HL-60 (cell line): Measurements from ENCODE around the gene LRP2.

Experiments
- DNase-seq, 2 experiments: peaks; one replicate each; pipeline ENCODE4 v3.0.0-alpha.2; 2010 to 2020; ENCODE audit warnings: low read depth in 1 of 2, low spot score in 1 of 2
- H3K27ac ChIP-seq: fragments of 250-450 bp; sonication (Bioruptor Pico); replicated peaks from 2 replicates; pipeline ENCODE4 v1.5.1; 2020; ENCODE audit warnings: mild to moderate bottlenecking, moderate library complexity
- H3K27me3 ChIP-seq: fragments of 250-450 bp; sonication (Bioruptor Pico); 2 replicates; pipeline ENCODE4 v1.5.1; 2021; ENCODE audit warnings: mild to moderate bottlenecking, moderate library complexity; ENCODE audit not compliant: insufficient read depth, poor library complexity, severe bottlenecking
- H3K4me3 ChIP-seq: replicated peaks from 2 replicates; pipeline ENCODE4 v1.5.1; 2011; ENCODE audit warnings: mild to moderate bottlenecking, control low read depth, low read length; ENCODE audit not compliant: insufficient read depth
- GABPA ChIP-seq: IDR thresholded peaks from 2 replicates; pipeline ENCODE4 v1.6.1; 2012; ENCODE audit warnings: low read depth
- POLR2AphosphoS5 ChIP-seq: IDR thresholded peaks from 2 replicates; pipeline ENCODE4 v1.6.1; 2012; ENCODE audit warnings: low read depth
- SPI1 ChIP-seq: IDR thresholded peaks from 2 replicates; pipeline ENCODE4 v1.6.1; 2012; ENCODE audit warnings: low read depth, mild to moderate bottlenecking, borderline replicate concordance
- TF ChIP-seq, protein P1 (sequence below): IDR thresholded peaks from 2 replicates; pipeline ENCODE4 v1.6.1; 2012; ENCODE audit warnings: low read depth; ENCODE audit not compliant: insufficient replicate concordance
- TF ChIP-seq, protein P2 (sequence below): IDR thresholded peaks from one replicate; pipeline ENCODE4 v1.5.1; 2011; ENCODE audit warnings: low read length, control low read depth, inconsistent platforms; ENCODE audit not compliant: insufficient read depth

The LRP2 gene

DNA sequence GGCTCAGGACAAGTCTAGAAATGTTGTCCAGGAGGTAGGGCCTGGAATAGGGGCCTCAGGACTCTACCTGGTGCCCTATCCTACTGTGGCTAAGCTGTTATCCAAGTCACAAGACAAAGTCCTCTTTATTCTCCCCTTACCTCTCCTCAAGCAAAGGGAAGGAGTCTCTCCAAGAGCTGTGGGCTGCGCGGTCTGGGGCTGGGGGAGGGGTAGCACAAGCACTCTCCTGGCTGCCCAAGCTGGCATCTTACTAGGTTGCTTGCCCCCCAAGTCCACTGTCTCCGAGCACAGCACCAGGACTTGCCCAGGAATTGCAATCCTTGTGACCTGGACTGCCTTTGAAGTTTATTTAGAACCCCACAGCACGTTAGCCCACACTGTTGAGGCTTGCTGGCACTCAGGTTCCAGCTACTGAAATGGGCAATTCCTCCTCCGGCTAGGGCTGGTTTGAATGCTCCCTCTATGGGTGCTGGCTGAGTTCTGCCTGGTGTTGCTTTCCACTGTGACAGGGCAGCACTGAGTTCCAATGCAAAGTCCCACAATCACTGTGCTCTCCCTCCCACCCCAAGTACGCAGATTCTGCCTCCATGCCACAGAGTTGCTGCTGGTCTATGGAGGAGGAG lies 274.5 kb downstream of the LRP2 start:
- TF ChIP-seq GABPA (no peak), SPI1 (no peak), POLR2AphosphoS5 (no peak)
- TF ChIP-seq, protein P1, sequence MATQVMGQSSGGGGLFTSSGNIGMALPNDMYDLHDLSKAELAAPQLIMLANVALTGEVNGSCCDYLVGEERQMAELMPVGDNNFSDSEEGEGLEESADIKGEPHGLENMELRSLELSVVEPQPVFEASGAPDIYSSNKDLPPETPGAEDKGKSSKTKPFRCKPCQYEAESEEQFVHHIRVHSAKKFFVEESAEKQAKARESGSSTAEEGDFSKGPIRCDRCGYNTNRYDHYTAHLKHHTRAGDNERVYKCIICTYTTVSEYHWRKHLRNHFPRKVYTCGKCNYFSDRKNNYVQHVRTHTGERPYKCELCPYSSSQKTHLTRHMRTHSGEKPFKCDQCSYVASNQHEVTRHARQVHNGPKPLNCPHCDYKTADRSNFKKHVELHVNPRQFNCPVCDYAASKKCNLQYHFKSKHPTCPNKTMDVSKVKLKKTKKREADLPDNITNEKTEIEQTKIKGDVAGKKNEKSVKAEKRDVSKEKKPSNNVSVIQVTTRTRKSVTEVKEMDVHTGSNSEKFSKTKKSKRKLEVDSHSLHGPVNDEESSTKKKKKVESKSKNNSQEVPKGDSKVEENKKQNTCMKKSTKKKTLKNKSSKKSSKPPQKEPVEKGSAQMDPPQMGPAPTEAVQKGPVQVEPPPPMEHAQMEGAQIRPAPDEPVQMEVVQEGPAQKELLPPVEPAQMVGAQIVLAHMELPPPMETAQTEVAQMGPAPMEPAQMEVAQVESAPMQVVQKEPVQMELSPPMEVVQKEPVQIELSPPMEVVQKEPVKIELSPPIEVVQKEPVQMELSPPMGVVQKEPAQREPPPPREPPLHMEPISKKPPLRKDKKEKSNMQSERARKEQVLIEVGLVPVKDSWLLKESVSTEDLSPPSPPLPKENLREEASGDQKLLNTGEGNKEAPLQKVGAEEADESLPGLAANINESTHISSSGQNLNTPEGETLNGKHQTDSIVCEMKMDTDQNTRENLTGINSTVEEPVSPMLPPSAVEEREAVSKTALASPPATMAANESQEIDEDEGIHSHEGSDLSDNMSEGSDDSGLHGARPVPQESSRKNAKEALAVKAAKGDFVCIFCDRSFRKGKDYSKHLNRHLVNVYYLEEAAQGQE = no peak
- TF ChIP-seq, protein P2, sequence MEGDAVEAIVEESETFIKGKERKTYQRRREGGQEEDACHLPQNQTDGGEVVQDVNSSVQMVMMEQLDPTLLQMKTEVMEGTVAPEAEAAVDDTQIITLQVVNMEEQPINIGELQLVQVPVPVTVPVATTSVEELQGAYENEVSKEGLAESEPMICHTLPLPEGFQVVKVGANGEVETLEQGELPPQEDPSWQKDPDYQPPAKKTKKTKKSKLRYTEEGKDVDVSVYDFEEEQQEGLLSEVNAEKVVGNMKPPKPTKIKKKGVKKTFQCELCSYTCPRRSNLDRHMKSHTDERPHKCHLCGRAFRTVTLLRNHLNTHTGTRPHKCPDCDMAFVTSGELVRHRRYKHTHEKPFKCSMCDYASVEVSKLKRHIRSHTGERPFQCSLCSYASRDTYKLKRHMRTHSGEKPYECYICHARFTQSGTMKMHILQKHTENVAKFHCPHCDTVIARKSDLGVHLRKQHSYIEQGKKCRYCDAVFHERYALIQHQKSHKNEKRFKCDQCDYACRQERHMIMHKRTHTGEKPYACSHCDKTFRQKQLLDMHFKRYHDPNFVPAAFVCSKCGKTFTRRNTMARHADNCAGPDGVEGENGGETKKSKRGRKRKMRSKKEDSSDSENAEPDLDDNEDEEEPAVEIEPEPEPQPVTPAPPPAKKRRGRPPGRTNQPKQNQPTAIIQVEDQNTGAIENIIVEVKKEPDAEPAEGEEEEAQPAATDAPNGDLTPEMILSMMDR = no peak
- Histone ChIP-seq H3K27ac (no peak overlapping the region), H3K4me3 (no peak overlapping the region), H3K27me3 (no peaks in the 10 kb centered on the region)
- no peak for DNase-seq

DNA sequence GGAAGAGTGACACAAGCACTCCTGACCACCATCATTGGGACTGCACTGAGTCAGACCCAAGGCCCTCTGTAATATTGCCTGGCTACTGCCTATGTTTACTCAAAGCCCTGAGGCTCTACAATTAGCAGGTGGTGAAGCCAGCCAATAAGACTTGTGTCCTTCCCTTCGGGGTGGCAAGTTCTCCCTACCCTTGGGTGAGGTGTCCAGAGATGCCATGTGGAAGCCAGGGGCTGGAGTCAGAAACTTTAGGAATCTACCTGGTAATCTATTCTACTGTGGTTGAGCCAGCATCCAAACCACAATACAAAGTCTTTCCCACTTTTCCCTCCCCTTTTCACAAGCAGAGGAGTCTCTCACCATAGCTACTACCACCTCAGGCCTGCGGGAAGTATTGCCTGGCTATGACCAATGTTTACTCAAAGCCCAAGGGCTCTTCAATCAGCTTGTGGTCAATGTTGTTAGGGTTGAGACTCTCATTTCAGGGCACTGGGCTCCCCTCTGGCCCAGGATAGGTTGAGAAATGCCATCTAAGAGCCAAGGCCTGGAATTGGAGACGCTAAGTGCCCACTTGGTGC lies 275.4 kb downstream of the LRP2 start:
- Histone ChIP-seq H3K4me3 (no peak overlapping the region), H3K27me3 (no peaks in the 10 kb centered on the region), H3K27ac (no peak overlapping the region)
- TF ChIP-seq POLR2AphosphoS5 = no peak
- no peak for TF ChIP-seq SPI1
- TF ChIP-seq, protein P1 = no peak
- TF ChIP-seq GABPA = no peak
- TF ChIP-seq, protein P2 = no peak
- no peak for DNase-seq

DNA sequence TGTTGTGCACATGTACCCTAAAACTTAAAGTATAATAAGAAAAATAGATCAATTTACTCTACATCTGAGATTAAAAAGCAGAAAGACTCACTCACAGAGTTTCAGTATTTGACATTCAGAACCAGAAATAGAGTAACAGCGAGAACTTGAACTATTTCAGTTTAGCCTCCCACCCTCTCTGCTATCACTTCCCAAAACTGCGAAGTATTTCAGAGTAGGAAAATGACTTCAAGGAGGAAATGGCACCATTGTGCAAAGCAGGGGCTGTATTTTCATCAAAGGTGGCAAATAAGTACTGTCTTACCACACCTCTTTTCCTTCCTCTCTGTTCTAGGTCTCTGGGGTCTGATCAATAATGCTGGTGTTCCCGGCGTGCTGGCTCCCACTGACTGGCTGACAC lies 279.3 kb downstream of the LRP2 start:
- no peak overlapping the region for H3K4me3 ChIP-seq
- peak overlapping the region; percentile 32 for H3K27ac ChIP-seq
- TF ChIP-seq, protein P2 = no peak
- TF ChIP-seq, protein P1 = no peak
- TF ChIP-seq GABPA = no peak
- no peak for TF ChIP-seq POLR2AphosphoS5
- peak; percentile 84 for TF ChIP-seq SPI1
- DNase-seq = peak in 1 of 2 experiments; percentile 61
- H3K27me3 ChIP-seq = no peaks in the 10 kb centered on the region
